HEK293 (cell line): ENCODE measurements around the gene ERH.

Experiments used
- CTCF ChIA-PET: fragments of 350-600 bp; formaldehyde crosslinking; extraction: SDS; loops from one replicate; lab custom pipeline; 2021; ENCODE audit warnings: antibody characterized with exemption; lab: Yijun Ruan, JAX
- POLR2A ChIA-PET: fragments of 300-600 bp; formaldehyde crosslinking; extraction: SDS; loops from one replicate; lab custom pipeline; 2020; ENCODE audit warnings: antibody characterized with exemption, inconsistent platforms; lab: Yijun Ruan, JAX
- H3K27ac ChIP-seq: fragments of 200-500 bp; sonication (Bioruptor generic); 2 replicates; pipeline ENCODE4 v1.5.1; 2014; ENCODE audit warnings: low read depth, low read length, control low read depth, inconsistent platforms; ENCODE audit errors: extremely low read depth
- H3K36me3 ChIP-seq, 2 experiments: fragments of 200-500 bp in 1 of 2; sonication (Bioruptor generic) in 1 of 2; 1 replicate in 1 of 2; 2 replicates in 1 of 2; pipeline ENCODE4 v1.5.1; 2014 to 2017; ENCODE audit warnings: inconsistent platforms in 2 of 2, low read length in 2 of 2; ENCODE audit not compliant: control insufficient read depth in 2 of 2, insufficient read depth in 1 of 2
- H3K4me1 ChIP-seq: fragments of 200-500 bp; sonication (Bioruptor generic); 2 replicates; pipeline ENCODE4 v1.5.1; 2014; ENCODE audit warnings: mild to moderate bottlenecking, low read length, inconsistent platforms; ENCODE audit not compliant: control insufficient read depth, insufficient read depth
- H3K4me3 ChIP-seq: 2 replicates; pipeline ENCODE4 v1.5.1; 2011; ENCODE audit warnings: low read depth, mild to moderate bottlenecking, control low read depth, low read length, moderate library complexity
- H3K9me3 ChIP-seq: fragments of 200-500 bp; sonication (Bioruptor generic); 2 replicates; pipeline ENCODE4 v1.5.1; 2014; ENCODE audit warnings: low read depth, low read length, inconsistent platforms; ENCODE audit not compliant: control insufficient read depth, insufficient read depth
- BCL11B ChIP-seq: fragments of 450-650 bp; formaldehyde crosslinking; IDR thresholded peaks from 2 replicates; pipeline ENCODE4 v1.5.1; 2016; ENCODE audit warnings: low read depth, missing biosample characterization, missing genetic modification characterization
- EGR2 ChIP-seq: fragments of 450-650 bp; formaldehyde crosslinking; IDR thresholded peaks from 2 replicates; pipeline ENCODE4 v1.5.1; 2016; ENCODE audit warnings: low read depth, missing biosample characterization, missing genetic modification characterization
- HOXA7 ChIP-seq: sonication (generic); formaldehyde crosslinking; IDR thresholded peaks from 2 replicates; pipeline ENCODE4 v1.8.1; 2022; ENCODE audit warnings: missing genetic modification reagents, borderline replicate concordance
- HOXD13 ChIP-seq: sonication (generic); formaldehyde crosslinking; IDR thresholded peaks from 2 replicates; pipeline ENCODE4 v1.8.0; 2022; ENCODE audit warnings: missing genetic modification reagents, borderline replicate concordance
- KLF8 ChIP-seq: fragments of 450-650 bp; formaldehyde crosslinking; IDR thresholded peaks from 2 replicates; pipeline ENCODE4 v1.5.1; 2016; ENCODE audit warnings: missing biosample characterization, missing genetic modification characterization
- OVOL3 ChIP-seq: fragments of 450-650 bp; formaldehyde crosslinking; IDR thresholded peaks from 2 replicates; pipeline ENCODE4 v1.5.1; 2016; ENCODE audit warnings: missing biosample characterization, missing genetic modification characterization
- PRDM10 ChIP-seq: fragments of 450-650 bp; formaldehyde crosslinking; IDR thresholded peaks from 2 replicates; pipeline ENCODE4 v1.5.1; 2016; ENCODE audit warnings: missing biosample characterization, missing genetic modification characterization
- SCRT1 ChIP-seq: fragments of 450-650 bp; formaldehyde crosslinking; IDR thresholded peaks from 2 replicates; pipeline ENCODE4 v1.5.1; 2016; ENCODE audit warnings: missing biosample characterization, missing genetic modification characterization, borderline replicate concordance
- ZBTB17 ChIP-seq: fragments of 450-650 bp; formaldehyde crosslinking; IDR thresholded peaks from 2 replicates; pipeline ENCODE4 v1.5.1; 2016; ENCODE audit warnings: missing biosample characterization, missing genetic modification characterization
- ZBTB21 ChIP-seq: fragments of 450-650 bp; formaldehyde crosslinking; IDR thresholded peaks from 2 replicates; pipeline ENCODE4 v1.5.1; 2017; ENCODE audit warnings: missing biosample characterization, missing genetic modification characterization
- ZBTB44 ChIP-seq: fragments of 450-650 bp; IDR thresholded peaks from 2 replicates; pipeline ENCODE4 v1.5.1; 2018; ENCODE audit warnings: missing biosample characterization, mild to moderate bottlenecking, missing genetic modification characterization
- ZEB2 ChIP-seq: fragments of 450-650 bp; formaldehyde crosslinking; IDR thresholded peaks from 2 replicates; pipeline ENCODE4 v1.5.1; 2016; ENCODE audit warnings: missing biosample characterization, missing genetic modification characterization
- ZNF148 ChIP-seq: fragments of 450-650 bp; formaldehyde crosslinking; IDR thresholded peaks from 2 replicates; pipeline ENCODE4 v1.5.0; 2017; ENCODE audit warnings: missing biosample characterization, missing genetic modification characterization, borderline replicate concordance
- ZNF175 ChIP-seq: fragments of 450-650 bp; formaldehyde crosslinking; IDR thresholded peaks from 2 replicates; pipeline ENCODE4 v1.5.1; 2016; ENCODE audit warnings: missing biosample characterization, missing genetic modification characterization
- ZNF2 ChIP-seq: fragments of 450-650 bp; formaldehyde crosslinking; IDR thresholded peaks from 2 replicates; pipeline ENCODE4 v1.5.1; 2016; ENCODE audit warnings: missing biosample characterization, missing genetic modification characterization
- ZNF24 ChIP-seq: fragments of 450-650 bp; formaldehyde crosslinking; IDR thresholded peaks from 2 replicates; pipeline ENCODE4 v1.5.1; 2016; ENCODE audit warnings: missing biosample characterization, missing genetic modification characterization
- ZNF335 ChIP-seq: fragments of 450-650 bp; formaldehyde crosslinking; conservative IDR thresholded peaks from 2 replicates; pipeline ENCODE4 v1.5.1; 2016; ENCODE audit warnings: missing biosample characterization, missing genetic modification characterization
- ZNF366 ChIP-seq: fragments of 450-650 bp; formaldehyde crosslinking; conservative IDR thresholded peaks from 2 replicates; pipeline ENCODE4 v1.5.1; 2016; ENCODE audit warnings: missing biosample characterization, missing genetic modification characterization
- ZNF555 ChIP-seq: fragments of 450-650 bp; formaldehyde crosslinking; conservative IDR thresholded peaks from 2 replicates; pipeline ENCODE4 v1.5.1; 2017; ENCODE audit warnings: missing biosample characterization, mild to moderate bottlenecking, missing genetic modification characterization, inconsistent platforms
- ZNF558 ChIP-seq: fragments of 450-650 bp; formaldehyde crosslinking; IDR thresholded peaks from 2 replicates; pipeline ENCODE4 v1.5.1; 2016; ENCODE audit warnings: missing biosample characterization, missing genetic modification characterization
- ZNF677 ChIP-seq: fragments of 450-650 bp; IDR thresholded peaks from 2 replicates; pipeline ENCODE4 v1.5.0; 2018; ENCODE audit warnings: missing biosample characterization, mild to moderate bottlenecking, missing genetic modification characterization, moderate library complexity
- ZNF701 ChIP-seq: fragments of 450-650 bp; formaldehyde crosslinking; IDR thresholded peaks from 2 replicates; pipeline ENCODE4 v1.5.1; 2016; ENCODE audit warnings: missing biosample characterization, missing genetic modification characterization
- ZNF776 ChIP-seq: fragments of 450-650 bp; formaldehyde crosslinking; IDR thresholded peaks from 2 replicates; pipeline ENCODE4 v1.5.0; 2017; ENCODE audit warnings: missing biosample characterization, missing genetic modification characterization, borderline replicate concordance
- ZNF792 ChIP-seq: fragments of 450-650 bp; formaldehyde crosslinking; IDR thresholded peaks from 2 replicates; pipeline ENCODE4 v1.5.1; 2016; ENCODE audit warnings: missing biosample characterization, missing genetic modification characterization
- TF ChIP-seq, protein P1 (sequence below): fragments of 450-650 bp; formaldehyde crosslinking; IDR thresholded peaks from 2 replicates; pipeline ENCODE4 v1.5.1; 2017; ENCODE audit warnings: missing biosample characterization, missing genetic modification characterization

Gene ERH

GRCh38 chr14:69366761-69367160, 31.3 kb downstream of the ERH start:
- POLR2A ChIA-PET, result no interaction called here

DNA sequence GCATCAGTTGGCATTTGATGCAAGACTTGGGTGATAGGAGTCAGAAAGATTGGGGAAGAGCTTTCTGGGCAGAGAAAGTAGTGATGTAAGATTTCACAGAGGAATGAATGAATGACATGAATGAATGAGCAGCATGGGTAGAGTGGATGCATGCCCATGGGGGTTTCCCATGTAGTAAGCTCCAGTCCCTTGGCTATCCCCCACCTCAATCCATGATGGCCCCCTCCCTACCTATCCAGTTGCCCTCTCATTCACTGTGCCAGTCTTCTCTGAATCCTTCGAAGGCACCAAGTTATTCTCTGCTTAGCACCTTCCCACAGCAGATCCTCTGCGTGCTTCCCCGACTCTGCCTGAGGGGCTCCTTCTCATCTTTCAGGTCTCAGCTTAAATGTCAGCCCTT, 32.0 kb downstream of the ERH start:
- POLR2A ChIA-PET, result no interaction called here
- no peaks in the 10 kb centered on the region for H3K9me3 ChIP-seq
- no peaks in the 10 kb centered on the region; the same call in 1 of the 2 replicates for H3K4me1 ChIP-seq
- H3K4me3 ChIP-seq, result no peak overlapping the region
- TF ChIP-seq ZNF366 (no peak), ZNF558 (tag by site-specific recombination) (no peak), EGR2 (no peak), ZNF24 (peak; percentile 39; the same call in 1 of the 2 replicates), ZNF335 (tag by site-specific recombination) (no peak), ZBTB21 (tag by site-specific recombination) (no peak), ZNF677 (no peak), ZNF701 (no peak), ZEB2 (tag by site-specific recombination) (no peak), ZNF555 (tag by site-specific recombination) (no peak), ZNF776 (tag by site-specific recombination) (no peak)
- TF ChIP-seq, protein P1, sequence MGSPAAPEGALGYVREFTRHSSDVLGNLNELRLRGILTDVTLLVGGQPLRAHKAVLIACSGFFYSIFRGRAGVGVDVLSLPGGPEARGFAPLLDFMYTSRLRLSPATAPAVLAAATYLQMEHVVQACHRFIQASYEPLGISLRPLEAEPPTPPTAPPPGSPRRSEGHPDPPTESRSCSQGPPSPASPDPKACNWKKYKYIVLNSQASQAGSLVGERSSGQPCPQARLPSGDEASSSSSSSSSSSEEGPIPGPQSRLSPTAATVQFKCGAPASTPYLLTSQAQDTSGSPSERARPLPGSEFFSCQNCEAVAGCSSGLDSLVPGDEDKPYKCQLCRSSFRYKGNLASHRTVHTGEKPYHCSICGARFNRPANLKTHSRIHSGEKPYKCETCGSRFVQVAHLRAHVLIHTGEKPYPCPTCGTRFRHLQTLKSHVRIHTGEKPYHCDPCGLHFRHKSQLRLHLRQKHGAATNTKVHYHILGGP (tag by site-specific recombination), result 0 out of 2 replicates have a peak, but pooled peaks have one; percentile 59
- H3K27ac ChIP-seq, result no peak overlapping the region
- CTCF ChIA-PET, result interaction anchor here (0.6 to 2.1 kb wide), 2 partner anchors 19 to 721 kb away, joined by 3 to 8 read pairs; no protein-coding TSS in a partner anchor
- no peaks in the 10 kb centered on the region; a peak in 1 of 3 replicates for H3K36me3 ChIP-seq

More at GRCh38 chr14:69366761-69367160, 31.3 kb downstream of the ERH start:
- TF ChIP-seq HOXD13 (CRISPR knock-in tag) (no peak), SCRT1 (tag by site-specific recombination) (no peak), KLF8 (tag by site-specific recombination) (no peak), ZBTB17 (tag by site-specific recombination) (no peak), PRDM10 (no peak), BCL11B (no peak), OVOL3 (no peak)
- CTCF ChIA-PET, result interaction anchor here (2.1 kb wide), 1 partner anchor 20 kb away, joined by 8 read pairs; no protein-coding TSS in a partner anchor
- H3K36me3 ChIP-seq, result no peaks in the 10 kb centered on the region; a peak in 1 of 3 replicates
- no peak overlapping the region for H3K27ac ChIP-seq
- H3K4me1 ChIP-seq, result no peaks in the 10 kb centered on the region
- no peaks in the 10 kb centered on the region for H3K9me3 ChIP-seq
- H3K4me3 ChIP-seq, result no peak overlapping the region

- CTCF ChIA-PET, result interaction anchor here (1.0 to 2.1 kb wide), 2 partner anchors 18 to 122 kb away, joined by 4 to 8 read pairs; no protein-coding TSS in a partner anchor
- POLR2A ChIA-PET, result no interaction called here
- H3K4me3 ChIP-seq, result no peak overlapping the region
- peaks cover 6% of the 10 kb centered on the region; the same call in 1 of the 2 replicates for H3K4me1 ChIP-seq
- no peak overlapping the region for H3K27ac ChIP-seq
- H3K36me3 ChIP-seq, result no peaks in the 10 kb centered on the region
- H3K9me3 ChIP-seq, result no peaks in the 10 kb centered on the region
- TF ChIP-seq ZNF2 (tag by site-specific recombination) (no peak), ZNF175 (tag by site-specific recombination) (no peak), ZNF148 (tag by site-specific recombination) (no peak), ZBTB44 (tag by site-specific recombination) (no peak), ZNF776 (tag by site-specific recombination) (no peak), ZNF792 (no peak), HOXA7 (CRISPR knock-in tag) (no peak)
Measured at GRCh38 chr14:69364378-69364777, 33.7 kb downstream of the ERH start.
